Right hindlimb (tissue), 1 donor: ENCODE measurements around the gene FICD.

Experiments used
- DNase-seq: peaks from one replicate; pipeline ENCODE4 v3.0.0-alpha.2; 2018

Gene FICD

GRCh38 chr12:108567406-108568337 is 52.6 kb downstream of the FICD start:
- DNase-seq = no peak

DNA sequence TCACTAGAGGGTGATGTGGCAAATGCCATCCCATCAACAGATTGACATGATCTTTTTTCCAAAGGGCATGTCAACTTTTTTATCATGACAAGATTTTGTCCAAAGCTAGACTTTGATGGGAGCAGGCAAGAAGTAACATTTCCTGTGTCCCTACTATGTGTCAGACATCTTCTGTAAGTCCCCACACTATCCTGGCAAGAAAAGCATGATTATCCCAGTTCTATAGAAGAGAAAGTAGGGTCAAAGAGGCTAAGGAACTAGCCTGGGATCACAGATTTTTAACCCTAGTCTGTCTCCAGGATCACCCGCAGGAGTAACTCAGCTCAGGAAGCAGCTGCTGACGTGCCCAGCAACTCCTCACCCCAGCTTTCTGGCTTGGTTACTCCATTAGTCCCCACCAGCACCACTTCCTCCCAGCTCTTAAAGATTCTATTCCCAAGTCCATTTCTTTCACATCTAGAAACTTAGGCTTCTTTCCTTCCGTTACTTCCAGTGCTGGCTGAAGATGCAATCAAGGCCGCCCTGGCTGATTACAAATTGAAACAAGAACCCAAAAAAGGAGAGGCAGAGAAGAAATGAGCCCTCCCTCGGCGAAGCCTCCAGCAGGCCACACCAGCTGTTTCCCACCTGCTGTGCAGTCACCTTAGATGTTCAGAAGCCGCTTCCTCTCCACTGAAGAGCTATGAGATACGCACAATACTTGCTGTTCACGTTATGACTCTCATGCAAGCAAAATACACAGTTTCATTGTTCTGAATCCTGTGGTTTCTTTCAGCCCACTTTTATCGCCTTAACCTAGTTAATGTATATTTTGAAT is 53.5 kb downstream of the FICD start:
- no peak for DNase-seq
